ENCODE measurements around the gene PRDM16.

DNA sequence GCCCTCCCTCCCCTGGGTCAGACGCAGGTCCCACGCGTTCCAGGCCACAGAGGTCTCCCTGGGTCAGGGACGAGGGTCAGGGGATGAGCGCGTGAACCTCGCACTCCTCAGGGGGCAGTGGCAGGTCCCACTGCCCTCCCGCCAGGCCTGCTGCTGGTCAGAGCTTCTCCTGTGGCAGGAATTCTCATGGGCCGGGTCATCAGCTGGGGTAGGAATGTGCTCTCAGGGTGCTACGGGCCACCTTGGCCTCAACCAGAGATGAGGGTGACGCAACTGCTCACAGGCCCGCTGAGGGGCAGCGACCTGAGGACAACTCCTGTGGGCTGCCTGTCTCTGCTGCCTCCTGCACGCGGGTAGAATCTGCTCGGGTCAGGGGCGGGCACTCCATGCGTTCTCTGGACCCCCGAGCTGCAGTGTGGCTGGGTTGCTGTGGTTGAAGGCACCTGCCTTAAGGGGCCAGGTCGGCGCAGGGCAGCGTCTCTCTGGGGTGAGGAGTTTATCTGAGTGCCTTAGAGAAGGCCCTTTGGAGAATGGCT, 128.8 kb downstream of the PRDM16 start:
- TF ChIP-seq, protein P1, sequence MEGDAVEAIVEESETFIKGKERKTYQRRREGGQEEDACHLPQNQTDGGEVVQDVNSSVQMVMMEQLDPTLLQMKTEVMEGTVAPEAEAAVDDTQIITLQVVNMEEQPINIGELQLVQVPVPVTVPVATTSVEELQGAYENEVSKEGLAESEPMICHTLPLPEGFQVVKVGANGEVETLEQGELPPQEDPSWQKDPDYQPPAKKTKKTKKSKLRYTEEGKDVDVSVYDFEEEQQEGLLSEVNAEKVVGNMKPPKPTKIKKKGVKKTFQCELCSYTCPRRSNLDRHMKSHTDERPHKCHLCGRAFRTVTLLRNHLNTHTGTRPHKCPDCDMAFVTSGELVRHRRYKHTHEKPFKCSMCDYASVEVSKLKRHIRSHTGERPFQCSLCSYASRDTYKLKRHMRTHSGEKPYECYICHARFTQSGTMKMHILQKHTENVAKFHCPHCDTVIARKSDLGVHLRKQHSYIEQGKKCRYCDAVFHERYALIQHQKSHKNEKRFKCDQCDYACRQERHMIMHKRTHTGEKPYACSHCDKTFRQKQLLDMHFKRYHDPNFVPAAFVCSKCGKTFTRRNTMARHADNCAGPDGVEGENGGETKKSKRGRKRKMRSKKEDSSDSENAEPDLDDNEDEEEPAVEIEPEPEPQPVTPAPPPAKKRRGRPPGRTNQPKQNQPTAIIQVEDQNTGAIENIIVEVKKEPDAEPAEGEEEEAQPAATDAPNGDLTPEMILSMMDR (IDR thresholded peaks at IDR 0.05; ENCODE audit: borderline replicate concordance, extremely low read depth, low read length, poor library complexity, severe bottlenecking): no peak
- no peak for TF ChIP-seq EZH2 (IDR thresholded peaks at IDR 0.05; ENCODE audit: borderline replicate concordance, low read depth, low read length, severe bottlenecking)
